ENCODE results near the gene CNKSR3. TPM values are rescaled to one million over a fixed set of nuclear protein-coding genes. Genes with fewer than 3 reads are reported as not detected.

The CNKSR3 gene
- total RNA-seq, 1 donor from 2014 or later, result 10.3 TPM

DNA sequence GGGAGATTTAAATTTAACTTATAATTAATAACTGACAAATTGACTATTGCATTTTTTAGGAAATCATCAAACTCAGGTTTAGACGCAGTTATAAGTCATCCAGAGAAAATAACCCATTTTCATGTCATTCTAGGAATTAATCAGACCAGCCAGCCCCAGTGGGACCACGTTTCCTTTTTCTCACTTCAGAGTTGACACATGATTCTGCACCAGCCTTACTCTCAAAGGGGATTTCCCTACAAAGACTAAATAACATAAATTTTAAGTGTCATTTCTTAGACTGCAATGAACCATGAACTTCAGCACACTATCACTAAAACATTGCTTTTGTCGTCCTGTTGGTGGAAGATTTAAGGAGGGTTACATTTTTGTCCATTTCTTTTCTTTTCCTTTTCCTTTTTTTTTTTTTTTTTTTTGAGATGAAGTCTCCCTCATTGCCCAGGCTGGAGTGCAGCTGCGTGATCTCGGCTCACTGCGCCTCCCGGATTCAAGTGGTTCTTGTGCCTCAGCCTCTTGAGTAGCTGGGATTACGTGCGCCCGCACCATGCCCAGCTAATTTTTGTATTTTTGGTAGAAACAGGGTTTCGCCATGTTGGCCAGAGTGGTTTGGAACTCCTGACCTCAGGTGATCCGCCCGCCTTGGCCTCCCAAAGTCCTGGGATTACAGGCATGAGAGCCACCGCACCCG lies 157.4 kb downstream of the CNKSR3 start:
- DNase-seq (ENCODE audit: low read depth), result no peak
- no peak overlapping the region for H3K4me3 ChIP-seq (ENCODE audit: low read depth, low read length)
- TF ChIP-seq, protein P1, sequence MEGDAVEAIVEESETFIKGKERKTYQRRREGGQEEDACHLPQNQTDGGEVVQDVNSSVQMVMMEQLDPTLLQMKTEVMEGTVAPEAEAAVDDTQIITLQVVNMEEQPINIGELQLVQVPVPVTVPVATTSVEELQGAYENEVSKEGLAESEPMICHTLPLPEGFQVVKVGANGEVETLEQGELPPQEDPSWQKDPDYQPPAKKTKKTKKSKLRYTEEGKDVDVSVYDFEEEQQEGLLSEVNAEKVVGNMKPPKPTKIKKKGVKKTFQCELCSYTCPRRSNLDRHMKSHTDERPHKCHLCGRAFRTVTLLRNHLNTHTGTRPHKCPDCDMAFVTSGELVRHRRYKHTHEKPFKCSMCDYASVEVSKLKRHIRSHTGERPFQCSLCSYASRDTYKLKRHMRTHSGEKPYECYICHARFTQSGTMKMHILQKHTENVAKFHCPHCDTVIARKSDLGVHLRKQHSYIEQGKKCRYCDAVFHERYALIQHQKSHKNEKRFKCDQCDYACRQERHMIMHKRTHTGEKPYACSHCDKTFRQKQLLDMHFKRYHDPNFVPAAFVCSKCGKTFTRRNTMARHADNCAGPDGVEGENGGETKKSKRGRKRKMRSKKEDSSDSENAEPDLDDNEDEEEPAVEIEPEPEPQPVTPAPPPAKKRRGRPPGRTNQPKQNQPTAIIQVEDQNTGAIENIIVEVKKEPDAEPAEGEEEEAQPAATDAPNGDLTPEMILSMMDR (conservative IDR thresholded peaks at IDR 0.05; ENCODE audit: low read depth, low read length), result no peak

DNA sequence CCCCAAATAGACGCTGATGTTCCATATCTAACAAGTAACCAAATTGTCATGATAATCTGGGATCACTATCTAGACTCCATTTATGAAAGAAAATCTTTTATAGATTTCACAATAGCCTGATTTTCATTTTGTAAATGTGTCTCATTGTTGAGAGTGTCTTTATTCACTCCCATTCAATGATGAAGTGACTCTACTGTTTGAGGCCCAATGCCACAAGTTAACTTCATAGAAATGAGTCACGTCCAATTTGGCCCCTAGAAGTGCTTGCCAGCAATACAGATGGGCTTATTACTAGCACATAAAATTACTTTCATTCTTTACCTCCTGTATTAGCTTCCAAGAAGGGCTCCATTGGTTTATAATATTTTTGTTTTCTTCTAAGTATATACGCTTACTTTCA lies 160.2 kb downstream of the CNKSR3 start:
- H3K4me3 ChIP-seq (ENCODE audit: low read depth, low read length), result no peak overlapping the region
- no peak for DNase-seq (ENCODE audit: low read depth)

DNA sequence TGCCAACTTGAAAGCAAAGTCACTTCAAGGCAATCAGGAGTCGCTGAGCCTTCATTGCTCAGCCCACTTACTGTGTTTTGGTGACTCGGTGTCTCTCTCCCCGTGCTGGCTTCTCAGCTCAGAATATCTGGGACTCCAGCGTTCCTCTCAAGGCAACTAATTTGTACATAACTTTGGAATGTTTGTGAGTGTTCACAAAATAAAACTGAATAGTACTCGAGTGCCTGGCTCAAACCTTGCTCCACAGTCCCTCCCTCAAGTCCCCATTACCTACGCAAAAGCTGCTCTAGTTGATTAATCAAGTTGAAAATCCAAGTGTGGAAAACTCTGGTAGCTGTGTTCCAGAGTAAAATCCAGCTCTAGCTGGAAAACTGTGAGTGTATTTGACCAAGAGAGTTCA lies 162.5 kb downstream of the CNKSR3 start:
- peak; percentile 69 for DNase-seq (ENCODE audit: low read depth)
- H3K4me3 ChIP-seq (ENCODE audit: low read depth, low read length), result peak overlapping the region; percentile 39
- TF ChIP-seq, protein P1 (conservative IDR thresholded peaks at IDR 0.05; ENCODE audit: low read depth, low read length), result no peak

More for the DNA sequence above, 160.2 kb downstream of the CNKSR3 start:
- TF ChIP-seq, protein P1 (conservative IDR thresholded peaks at IDR 0.05; ENCODE audit: low read depth, low read length), result no peak

DNA sequence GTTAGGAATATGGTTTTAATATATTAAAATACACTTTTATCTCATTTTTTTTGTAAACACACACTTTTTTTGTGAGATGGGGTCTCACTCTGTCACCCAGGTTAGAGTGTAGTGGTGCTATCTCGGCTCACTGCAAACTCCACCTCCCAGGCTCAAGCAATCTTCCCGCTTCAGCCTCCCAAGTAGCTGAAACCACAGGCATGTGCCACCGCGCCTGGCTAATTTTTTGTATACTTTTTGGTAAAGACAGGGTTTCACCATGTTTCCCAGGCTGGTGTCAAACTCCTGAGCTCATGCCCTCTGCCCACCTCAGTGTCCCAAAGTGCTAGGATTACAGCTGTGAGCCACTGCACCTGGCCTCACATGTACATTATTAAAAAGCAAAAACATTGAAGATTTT lies 164.7 kb downstream of the CNKSR3 start:
- TF ChIP-seq, protein P1 (conservative IDR thresholded peaks at IDR 0.05; ENCODE audit: low read depth, low read length), result no peak
- DNase-seq (ENCODE audit: low read depth), result no peak
- no peak overlapping the region for H3K4me3 ChIP-seq (ENCODE audit: low read depth, low read length)

DNA sequence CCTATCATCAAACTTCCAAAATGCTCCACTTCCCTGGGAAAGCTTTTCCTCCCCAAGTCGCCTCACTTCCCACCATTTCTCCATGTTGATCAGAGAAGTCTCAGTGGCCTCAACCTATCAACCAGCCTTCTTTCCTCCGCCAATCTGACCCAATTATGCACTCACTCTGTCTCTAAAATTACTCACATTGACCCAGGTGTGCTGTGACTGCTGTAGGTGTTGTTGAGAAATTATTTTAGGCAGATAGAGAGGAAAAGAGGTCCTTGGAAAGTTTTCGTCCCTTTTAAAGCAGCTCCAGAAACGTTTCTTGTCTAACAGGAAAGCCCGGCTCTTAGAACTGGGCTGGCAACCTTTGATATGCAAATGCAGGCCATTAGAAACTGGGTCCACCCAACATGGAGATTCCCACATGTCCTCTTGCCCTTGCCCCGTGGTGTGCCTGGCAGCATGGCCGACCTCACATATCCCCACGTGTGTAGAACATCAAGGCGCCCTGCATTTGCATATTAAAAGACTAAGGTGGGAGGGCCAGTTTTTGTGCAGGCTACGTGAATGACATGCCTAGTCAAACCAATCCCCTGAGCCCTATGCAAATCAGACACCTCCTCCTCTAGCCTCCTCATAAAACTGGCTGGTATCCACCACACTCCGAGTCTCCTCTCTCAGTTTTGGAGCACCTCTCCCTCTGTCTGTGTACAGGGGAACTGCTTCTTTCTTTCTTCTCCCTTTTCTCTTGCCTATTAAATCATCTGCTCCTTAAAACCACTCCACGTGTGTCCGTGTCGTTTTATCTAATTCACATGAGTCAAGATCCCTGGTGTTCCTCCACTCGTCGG lies 166.8 kb downstream of the CNKSR3 start:
- TF ChIP-seq, protein P1 (conservative IDR thresholded peaks at IDR 0.05; ENCODE audit: low read depth, low read length), result peak; percentile 50
- H3K4me3 ChIP-seq (ENCODE audit: low read depth, low read length), result peak overlapping the region; percentile 9
- DNase-seq (ENCODE audit: low read depth), result no peak

DNA sequence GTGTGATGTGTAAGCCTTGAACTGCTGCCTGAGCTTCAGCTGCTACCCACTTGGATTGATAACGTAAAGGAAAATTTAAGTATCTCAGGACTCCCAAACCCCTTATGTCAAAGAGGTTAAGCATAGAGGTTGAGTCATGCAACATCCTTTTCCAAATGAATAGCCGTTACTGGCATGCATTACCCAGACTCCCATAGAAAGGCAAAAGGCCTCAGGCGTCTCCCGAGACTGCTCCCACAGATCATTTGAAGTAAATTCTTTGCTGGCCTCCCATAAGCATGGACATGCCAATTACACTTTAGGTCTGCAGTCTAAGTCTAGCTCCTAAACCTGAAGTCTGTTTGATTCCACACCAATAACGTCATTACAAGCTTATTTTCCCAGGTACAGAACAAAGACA lies 168.6 kb downstream of the CNKSR3 start:
- TF ChIP-seq, protein P1 (conservative IDR thresholded peaks at IDR 0.05; ENCODE audit: low read depth, low read length), result no peak
- no peak for DNase-seq (ENCODE audit: low read depth)
- no peak overlapping the region for H3K4me3 ChIP-seq (ENCODE audit: low read depth, low read length)
